ENCODE data around the gene HLA-DPA1.

- TF ChIP-seq, protein P1, sequence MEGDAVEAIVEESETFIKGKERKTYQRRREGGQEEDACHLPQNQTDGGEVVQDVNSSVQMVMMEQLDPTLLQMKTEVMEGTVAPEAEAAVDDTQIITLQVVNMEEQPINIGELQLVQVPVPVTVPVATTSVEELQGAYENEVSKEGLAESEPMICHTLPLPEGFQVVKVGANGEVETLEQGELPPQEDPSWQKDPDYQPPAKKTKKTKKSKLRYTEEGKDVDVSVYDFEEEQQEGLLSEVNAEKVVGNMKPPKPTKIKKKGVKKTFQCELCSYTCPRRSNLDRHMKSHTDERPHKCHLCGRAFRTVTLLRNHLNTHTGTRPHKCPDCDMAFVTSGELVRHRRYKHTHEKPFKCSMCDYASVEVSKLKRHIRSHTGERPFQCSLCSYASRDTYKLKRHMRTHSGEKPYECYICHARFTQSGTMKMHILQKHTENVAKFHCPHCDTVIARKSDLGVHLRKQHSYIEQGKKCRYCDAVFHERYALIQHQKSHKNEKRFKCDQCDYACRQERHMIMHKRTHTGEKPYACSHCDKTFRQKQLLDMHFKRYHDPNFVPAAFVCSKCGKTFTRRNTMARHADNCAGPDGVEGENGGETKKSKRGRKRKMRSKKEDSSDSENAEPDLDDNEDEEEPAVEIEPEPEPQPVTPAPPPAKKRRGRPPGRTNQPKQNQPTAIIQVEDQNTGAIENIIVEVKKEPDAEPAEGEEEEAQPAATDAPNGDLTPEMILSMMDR (IDR thresholded peaks at IDR 0.05): no peak
- no peak for TF ChIP-seq POLR2A (IDR thresholded peaks at IDR 0.05)
Observed at GRCh38 chr6:33108307-33108706, 34.9 kb upstream of the HLA-DPA1 start.
